GM12878 (cell line): ENCODE data around the gene FOXN4. TPM values are rescaled to one million over a fixed set of nuclear protein-coding genes. Genes with fewer than 3 reads are reported as not detected.

Source experiments
- ATAC-seq: fragments of 200-7000 bp; cut with Tn5 transposase; 3 replicates; pipeline ENCODE4 v1.9.1; 2020; ENCODE audit warnings: mild to moderate bottlenecking, moderate library complexity
- BruUV-seq: library from RNA; stranded (reverse); fragments of 400-500 nt; replicated peaks from 2 replicates; lab custom pipeline; 2021; lab: Mats Ljungman, UMichigan
- CTCF ChIA-PET: fragments of 300-600 bp; sonication (Branson Sonifier 250); formaldehyde crosslinking; extraction: SDS; loops from one replicate; lab custom pipeline; 2021; ENCODE audit warnings: inconsistent platforms; lab: Yijun Ruan, JAX
- POLR2A ChIA-PET: fragments of 350-600 bp; formaldehyde crosslinking; extraction: SDS; loops from one replicate; lab custom pipeline; 2021; ENCODE audit warnings: inconsistent platforms; lab: Charles Lee
- RAD21 ChIA-PET: fragments of 300-600 bp; sonication (Branson Sonifier 250); formaldehyde crosslinking; loops from one replicate; lab custom pipeline; 2023; ENCODE audit warnings: antibody characterized with exemption; ENCODE audit not compliant: unreplicated experiment; lab: Charles Lee
- SMC1A ChIA-PET: fragments of 300-600 bp; sonication (Branson Sonifier 250); formaldehyde crosslinking; loops from one replicate; lab custom pipeline; 2023; ENCODE audit not compliant: unreplicated experiment, uncharacterized antibody; lab: Charles Lee
- DNase-seq: peaks from one replicate; pipeline ENCODE4 v3.0.0-alpha.2; 2011; ENCODE audit warnings: low read depth, low spot score
- FAIRE-seq: peaks from 3 replicates; lab custom pipeline; 2011; peaks lifted over from hg19 to GRCh38; lab: Jason Lieb, UNC
- H2AFZ ChIP-seq: 2 replicates; pipeline ENCODE4 v1.6.0; 2011; ENCODE audit warnings: low read depth, low read length, control low read depth; ENCODE audit not compliant: control insufficient read depth
- H3K27ac ChIP-seq: 2 replicates; pipeline ENCODE4 v1.5.1; 2011; ENCODE audit warnings: control low read depth; ENCODE audit not compliant: control insufficient read depth, insufficient read depth
- H3K27me3 ChIP-seq, 2 experiments: replicated peaks in 1 of 2; 2 replicates each; pipeline versions ENCODE4 v1.6.0 to v1.6.1; 2011; ENCODE audit warnings: low read length in 1 of 2; ENCODE audit not compliant: control insufficient read depth in 2 of 2, insufficient read depth in 2 of 2
- H3K36me3 ChIP-seq, 2 experiments: 2 replicates each; pipeline ENCODE4 v1.5.1; 2011; ENCODE audit warnings: low read length in 1 of 2; ENCODE audit not compliant: control insufficient read depth in 2 of 2, insufficient read depth in 2 of 2
- H3K4me1 ChIP-seq: 2 replicates; pipeline ENCODE4 v1.6.1; 2011; ENCODE audit warnings: mild to moderate bottlenecking, low read length, moderate library complexity, mixed read lengths; ENCODE audit not compliant: control insufficient read depth, insufficient read depth
- H3K4me2 ChIP-seq: 2 replicates; pipeline ENCODE4 v1.6.0; 2011; ENCODE audit warnings: control low read depth; ENCODE audit not compliant: control insufficient read depth, insufficient read depth
- H3K4me3 ChIP-seq: fragments of 200-600 bp; sonication (generic); 2 replicates; pipeline ENCODE4 v1.5.1; 2016
- H3K79me2 ChIP-seq: 2 replicates; pipeline ENCODE4 v1.6.0; 2011; ENCODE audit warnings: low read length; ENCODE audit not compliant: control insufficient read depth, insufficient read depth
- H3K9ac ChIP-seq: 2 replicates; pipeline ENCODE4 v1.8.0; 2011; ENCODE audit warnings: low read length, control low read depth, mixed read lengths; ENCODE audit not compliant: control insufficient read depth, insufficient read depth
- H3K9me3 ChIP-seq: replicated peaks from 3 replicates; pipeline ENCODE4 v1.5.1; 2011; ENCODE audit warnings: mild to moderate bottlenecking, low read length; ENCODE audit not compliant: control insufficient read depth, insufficient read depth
- H4K20me1 ChIP-seq: 2 replicates; pipeline ENCODE4 v1.6.0; 2011; ENCODE audit not compliant: control insufficient read depth, insufficient read depth
- BHLHE40 ChIP-seq, 2 experiments: fragments of 450-650 bp in 1 of 2; IDR thresholded peaks; 2 replicates each; pipeline ENCODE4 v1.6.1; 2011 to 2017; ENCODE audit warnings: low read depth in 2 of 2, borderline replicate concordance in 1 of 2, improper control_type of control experiment in 1 of 2, low read length in 1 of 2, mild to moderate bottlenecking in 1 of 2
- GATAD2B ChIP-seq: fragments of 450-650 bp; conservative IDR thresholded peaks from 2 replicates; pipeline ENCODE4 v1.6.1; 2017; ENCODE audit warnings: low read depth, mild to moderate bottlenecking, moderate library complexity
- IKZF1 ChIP-seq: fragments of 450-650 bp; conservative IDR thresholded peaks from 2 replicates; pipeline ENCODE4 v1.6.1; 2017; ENCODE audit warnings: antibody characterized with exemption, mild to moderate bottlenecking
- PAX8 ChIP-seq: fragments of 450-650 bp; IDR thresholded peaks from 2 replicates; pipeline ENCODE4 v1.6.1; 2017; ENCODE audit warnings: mild to moderate bottlenecking, moderate library complexity
- RCOR1 ChIP-seq: conservative IDR thresholded peaks from 2 replicates; pipeline ENCODE4 v1.6.1; 2012; ENCODE audit warnings: low read depth, low read length, improper control_type of control experiment
- SUPT20H ChIP-seq: IDR thresholded peaks from 2 replicates; pipeline ENCODE4 v1.6.1; 2011; ENCODE audit warnings: low read depth, mild to moderate bottlenecking, low read length, moderate library complexity, borderline replicate concordance; ENCODE audit not compliant: control insufficient read depth
- TCF7 ChIP-seq: IDR thresholded peaks from 2 replicates; pipeline ENCODE4 v1.6.1; 2014; ENCODE audit warnings: antibody characterized with exemption, borderline replicate concordance
- ZBED1 ChIP-seq: IDR thresholded peaks from 2 replicates; pipeline ENCODE4 v1.6.1; 2016; ENCODE audit warnings: borderline replicate concordance
- ZBTB40 ChIP-seq: fragments of 450-650 bp; IDR thresholded peaks from 2 replicates; pipeline ENCODE4 v1.6.1; 2016; ENCODE audit warnings: mild to moderate bottlenecking, moderate library complexity, borderline replicate concordance
- ZNF217 ChIP-seq: fragments of 450-650 bp; IDR thresholded peaks from 2 replicates; pipeline ENCODE4 v1.6.1; 2017; ENCODE audit warnings: antibody characterized with exemption, mild to moderate bottlenecking
- ZNF384 ChIP-seq: IDR thresholded peaks from 2 replicates; pipeline ENCODE4 v1.6.1; 2012; ENCODE audit warnings: low read depth, mild to moderate bottlenecking, low read length, improper control_type of control experiment, borderline replicate concordance
- WGBS: methylation state at CpG from one replicate; pipeline ENCODE4 v1.1.6; 2016; ENCODE audit warnings: low lambda C conversion rate; ENCODE audit not compliant: insufficient replicate concordance, insufficient coverage; ENCODE audit errors: missing lambda C conversion rate; 5-methylcytosine and 5-hydroxymethylcytosine counted together
- in situ Hi-C: fragments of 300-500 bp; cut with MboI; formaldehyde crosslinking; loops from 9 replicates; pipeline ENCODE4 v1.14.3; 2018; ENCODE audit warnings: mixed read lengths
- intact Hi-C: fragments of 100-400 bp; cut with micrococcal nuclease; formaldehyde crosslinking; loops from one replicate; pipeline ENCODE4 v1.14.2; 2022; ENCODE audit not compliant: unreplicated experiment
- polyA plus RNA-seq, 11 experiments: library from polyadenylated mRNA; depleted of rRNA in 4 of 11; unstranded in 6 of 11; stranded (reverse) in 5 of 11; fragments of >200 nt; fragmentation: Nextera tagmentation in 4 of 11; fragmentation: Illumina TruSeq in 1 of 11; extraction: Ambion mirVana in 4 of 11; extraction: Trizol in 1 of 11; gene quantifications; 1 replicate in 1 of 11; 2 replicates in 10 of 11; pipeline versions ENCODE4 v1.2.1 to v1.2.3, GENCODE V29; 2011 to 2016; ENCODE audit warnings: inconsistent platforms in 2 of 11, missing spikeins in 2 of 11, low read depth in 1 of 11
- total RNA-seq, 4 experiments: library from RNA; depleted of rRNA in 3 of 4; stranded (reverse); fragments of >200 nt in 3 of 4; fragmentation: Illumina TruSeq in 1 of 4; extraction: Trizol in 1 of 4; gene quantifications; 2 replicates each; pipeline versions ENCODE4 v1.2.1 to v1.2.3, GENCODE V29; 2013 to 2021

FOXN4 gene
- total and polyA plus RNA-seq, 10 of the 15 experiments (the other 5 are each of a cell fraction or from before 2014, with no cell fraction given): not detected

- intact Hi-C loops: no loop called here
- Histone ChIP-seq H3K27me3 (peaks cover 1 to 3% of the 10 kb centered on the region in 2 experiments; a peak in 3 of 4 replicates), H3K9me3 (no peaks in the 10 kb centered on the region), H3K79me2 (no peaks in the 10 kb centered on the region), H3K9ac (no peak overlapping the region), H3K36me3 (no peaks in the 10 kb centered on the region), H3K27ac (no peak overlapping the region), H3K4me1 (no peaks in the 10 kb centered on the region), H4K20me1 (no peaks in the 10 kb centered on the region), H3K4me2 (no peak overlapping the region), H2AFZ (no peak overlapping the region), H3K4me3 (no peak overlapping the region)
- ChIA-PET SMC1A (no interaction called here), CTCF (no interaction called here), RAD21 (no interaction called here), POLR2A (no interaction called here)
- 31% methylated on average over 5 of the region's 5 CpGs for WGBS
- no peak for DNase-seq
- no peak for FAIRE-seq
- TF ChIP-seq BHLHE40 (IDR thresholded peaks at IDR 0.05; ENCODE audit: borderline replicate concordance in 1 of 2, low read depth in 2 of 2, low read length in 1 of 2): no peak
- no peak for TF ChIP-seq ZBTB40
- no peak for TF ChIP-seq ZNF217
- no peak for TF ChIP-seq RCOR1
- TF ChIP-seq PAX8: no peak
- TF ChIP-seq GATAD2B: no peak
- TF ChIP-seq ZNF384: no peak
- no peak for TF ChIP-seq ZBED1
- no peak for TF ChIP-seq TCF7
- no peak for TF ChIP-seq IKZF1
- no peak for TF ChIP-seq SUPT20H
- no peak for ATAC-seq
- in situ Hi-C loops: no loop called here
- no TSS peak for BruUV-seq
Observed at GRCh38 chr12:109292342-109292711, 16.8 kb downstream of the FOXN4 start.
